Tibial nerve (tissue), 4 donors: ENCODE results near the gene DAB2. TPM values are rescaled to one million over a fixed set of nuclear protein-coding genes. Genes with fewer than 3 reads are reported as not detected.

Experiments used
- DNase-seq, 2 donors: peaks; one replicate each; pipeline ENCODE4 v3.0.0-alpha.2; 2019; ENCODE audit warnings: low spot score in 2 of 2
- H3K27ac ChIP-seq, 4 donors: fragments of 200-600 bp; sonication (generic) in 3 of 4; one replicate each; pipeline ENCODE4 v1.5.1; 2017 to 2019; ENCODE audit warnings: mild to moderate bottlenecking in 1 of 4
- H3K27me3 ChIP-seq, 2 donors: fragments of 200-600 bp; sonication (generic) in 1 of 2; one replicate each; pipeline versions ENCODE4 v1.5.1 to v1.6.0; 2017 to 2019
- H3K36me3 ChIP-seq, 3 donors: fragments of 200-600 bp; sonication (generic); one replicate each; pipeline ENCODE4 v1.5.1; 2018 to 2019
- H3K4me1 ChIP-seq, 4 donors: fragments of 200-600 bp; sonication (generic) in 3 of 4; one replicate each; pipeline ENCODE4 v1.5.1; 2017 to 2019
- H3K4me3 ChIP-seq, 4 donors: fragments of 200-600 bp; sonication (generic) in 3 of 4; one replicate each; pipeline ENCODE4 v1.5.1; 2017 to 2019; ENCODE audit warnings: mild to moderate bottlenecking in 1 of 4, moderate library complexity in 1 of 4
- H3K9me3 ChIP-seq, 4 donors: fragments of 200-600 bp; sonication (generic) in 3 of 4; one replicate each; pipeline ENCODE4 v1.5.1; 2017 to 2019
- EP300 ChIP-seq, 2 donors: sonication (generic); formaldehyde crosslinking; IDR thresholded peaks; one replicate each; pipeline ENCODE4 v1.6.1; 2017; ENCODE audit warnings: antibody characterized with exemption in 2 of 2, mild to moderate bottlenecking in 1 of 2
- POLR2A ChIP-seq, 2 donors: fragments of 450-650 bp; IDR thresholded peaks; one replicate each; pipeline ENCODE4 v1.6.1; 2017; ENCODE audit warnings: antibody characterized with exemption in 2 of 2, mild to moderate bottlenecking in 2 of 2, moderate library complexity in 2 of 2
- WGBS, 2 donors: methylation state at CpG; one replicate each; pipeline ENCODE4 v1.1.5; 2018; 5-methylcytosine and 5-hydroxymethylcytosine counted together
- total RNA-seq, 4 donors: library from RNA; depleted of rRNA; stranded (reverse); fragments of >200 nt; gene quantifications; one replicate each; pipeline ENCODE4 v1.1.0, GENCODE V29; 2016
- TF ChIP-seq, protein P1 (sequence below), 5 experiments: fragments of 200-600 bp in 3 of 5; fragments of 450-650 bp in 2 of 5; sonication (generic) in 3 of 5; IDR thresholded peaks; one replicate each; pipeline ENCODE4 v1.5.1; 2016 to 2019; ENCODE audit warnings: antibody characterized with exemption in 5 of 5, mild to moderate bottlenecking in 3 of 5, moderate library complexity in 2 of 5

DAB2 gene
- total RNA-seq, 4 donors from 2014 or later, result 73.6 to 144 (median 115) TPM

DNA sequence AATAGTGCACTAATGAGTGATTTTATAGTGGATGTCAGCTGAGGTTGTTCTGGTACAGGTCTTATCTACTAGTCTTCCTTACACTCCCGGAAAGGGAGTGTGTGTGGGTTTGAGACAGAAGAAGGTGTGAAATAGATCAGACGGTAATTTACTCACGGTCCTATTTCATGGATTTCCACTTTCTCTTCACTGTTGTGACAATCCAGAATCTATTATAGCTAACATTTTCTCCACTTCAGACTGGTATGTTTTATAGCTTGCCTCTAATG, 53.5 kb downstream of the DAB2 start:
- H3K9me3 ChIP-seq, result no peaks in the 10 kb centered on the region
- H3K4me3 ChIP-seq, result no peak overlapping the region
- DNase-seq, result no peak
- peaks cover 0 to 55% (median 0%) of the 10 kb centered on the region in 3 donors for H3K36me3 ChIP-seq
- H3K27me3 ChIP-seq, result no peaks in the 10 kb centered on the region
- TF ChIP-seq, protein P1, sequence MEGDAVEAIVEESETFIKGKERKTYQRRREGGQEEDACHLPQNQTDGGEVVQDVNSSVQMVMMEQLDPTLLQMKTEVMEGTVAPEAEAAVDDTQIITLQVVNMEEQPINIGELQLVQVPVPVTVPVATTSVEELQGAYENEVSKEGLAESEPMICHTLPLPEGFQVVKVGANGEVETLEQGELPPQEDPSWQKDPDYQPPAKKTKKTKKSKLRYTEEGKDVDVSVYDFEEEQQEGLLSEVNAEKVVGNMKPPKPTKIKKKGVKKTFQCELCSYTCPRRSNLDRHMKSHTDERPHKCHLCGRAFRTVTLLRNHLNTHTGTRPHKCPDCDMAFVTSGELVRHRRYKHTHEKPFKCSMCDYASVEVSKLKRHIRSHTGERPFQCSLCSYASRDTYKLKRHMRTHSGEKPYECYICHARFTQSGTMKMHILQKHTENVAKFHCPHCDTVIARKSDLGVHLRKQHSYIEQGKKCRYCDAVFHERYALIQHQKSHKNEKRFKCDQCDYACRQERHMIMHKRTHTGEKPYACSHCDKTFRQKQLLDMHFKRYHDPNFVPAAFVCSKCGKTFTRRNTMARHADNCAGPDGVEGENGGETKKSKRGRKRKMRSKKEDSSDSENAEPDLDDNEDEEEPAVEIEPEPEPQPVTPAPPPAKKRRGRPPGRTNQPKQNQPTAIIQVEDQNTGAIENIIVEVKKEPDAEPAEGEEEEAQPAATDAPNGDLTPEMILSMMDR (IDR thresholded peaks at IDR 0.05), result no peak
- TF ChIP-seq EP300 (IDR thresholded peaks at IDR 0.05) (no peak), POLR2A (IDR thresholded peaks at IDR 0.05) (no peak)
- no peak overlapping the region for H3K27ac ChIP-seq
- 76 to 92% methylated on average over 3 of the region's 3 CpGs for WGBS, 2 donors
- H3K4me1 ChIP-seq, result no peaks in the 10 kb centered on the region

DNA sequence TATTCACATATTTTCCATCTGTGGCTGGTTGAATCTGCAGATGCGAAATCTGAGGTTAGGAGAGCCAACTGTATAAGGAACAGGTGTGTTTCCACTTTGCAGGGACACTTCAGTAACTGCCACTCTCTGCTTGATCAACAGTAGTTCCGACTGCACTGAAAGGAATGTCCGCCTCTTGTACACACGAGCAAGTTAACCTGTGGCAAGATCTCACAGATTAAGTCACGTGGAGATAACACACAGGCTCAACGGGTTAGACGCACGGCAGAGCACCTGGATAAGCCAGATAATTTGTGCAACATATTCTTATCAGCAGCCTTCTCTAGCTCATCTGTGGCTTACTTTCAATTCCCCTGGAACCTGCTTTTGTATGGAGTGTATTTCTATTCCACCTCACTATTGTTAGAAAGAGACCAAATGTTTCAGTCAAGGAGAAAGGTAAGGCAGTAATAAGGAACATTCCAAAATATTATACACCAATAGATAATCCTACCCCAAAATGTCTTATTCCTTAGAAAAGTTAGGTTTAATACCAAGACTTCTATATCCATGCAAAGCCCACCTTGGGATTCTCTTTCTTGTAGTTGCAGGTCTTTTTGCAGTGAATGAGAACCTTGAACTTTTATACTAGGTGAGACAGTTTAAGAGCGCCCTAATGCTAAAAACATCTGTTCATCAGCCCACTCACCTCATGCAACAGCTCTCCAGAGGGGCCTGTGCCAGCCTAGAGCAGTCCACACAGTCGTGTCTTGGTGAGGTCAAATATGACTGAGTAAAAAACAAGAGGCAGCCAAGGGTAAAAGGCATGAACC, 54.0 kb downstream of the DAB2 start:
- Histone ChIP-seq H3K4me3 (no peak overlapping the region), H3K4me1 (no peaks in the 10 kb centered on the region), H3K36me3 (peaks cover 0 to 52% (median 0%) of the 10 kb centered on the region in 3 donors), H3K9me3 (no peaks in the 10 kb centered on the region), H3K27me3 (no peaks in the 10 kb centered on the region), H3K27ac (no peak overlapping the region)
- DNase-seq, result no peak
- 72 to 80% methylated on average over 10 of the region's 10 CpGs for WGBS, 2 donors
- no peak for TF ChIP-seq EP300 (IDR thresholded peaks at IDR 0.05)
- TF ChIP-seq POLR2A (IDR thresholded peaks at IDR 0.05), result no peak
- TF ChIP-seq, protein P1 (IDR thresholded peaks at IDR 0.05), result no peak

DNA sequence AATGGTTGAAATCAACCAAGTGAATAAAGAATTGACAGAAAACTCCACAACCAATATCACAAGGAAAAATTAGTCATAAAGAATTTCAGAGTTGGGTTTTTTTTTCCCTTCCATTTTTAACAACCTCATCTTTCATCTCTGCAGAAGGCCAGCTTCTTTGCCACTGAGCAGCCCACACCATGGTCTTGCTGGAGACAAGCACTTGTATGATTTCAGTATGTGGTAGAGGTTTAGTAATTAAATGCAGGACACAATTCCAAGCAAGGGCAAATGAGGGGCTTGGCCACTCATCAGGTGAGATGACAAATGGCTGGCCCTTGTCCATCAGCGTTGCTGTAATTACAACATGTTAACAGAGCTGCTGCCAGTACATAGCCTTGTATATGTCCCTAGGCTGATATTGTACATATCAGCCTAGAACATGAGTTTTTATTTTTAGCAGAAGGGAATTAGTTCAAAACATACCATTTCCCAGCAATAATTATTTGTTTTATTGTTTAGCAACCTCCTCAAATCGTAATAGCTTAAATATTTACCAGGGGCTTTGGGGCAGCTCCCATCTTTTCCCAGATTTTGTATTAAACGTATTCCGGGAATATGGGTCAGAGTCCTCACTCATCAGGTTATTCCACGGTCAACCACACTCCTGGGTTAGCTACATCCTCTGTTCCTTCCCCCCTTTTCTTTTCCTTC, 55.5 kb downstream of the DAB2 start:
- no peak overlapping the region for H3K4me3 ChIP-seq
- H3K9me3 ChIP-seq, result no peaks in the 10 kb centered on the region
- H3K36me3 ChIP-seq, result peaks cover 0 to 37% (median 0%) of the 10 kb centered on the region in 3 donors
- H3K27me3 ChIP-seq, result no peaks in the 10 kb centered on the region
- 72 to 74% methylated on average over 5 of the region's 5 CpGs for WGBS, 2 donors
- no peak overlapping the region for H3K27ac ChIP-seq
- no peak for DNase-seq
- TF ChIP-seq POLR2A (IDR thresholded peaks at IDR 0.05) (no peak), EP300 (IDR thresholded peaks at IDR 0.05) (no peak)
- TF ChIP-seq, protein P1 (IDR thresholded peaks at IDR 0.05), result no peak
- no peaks in the 10 kb centered on the region for H3K4me1 ChIP-seq

DNA sequence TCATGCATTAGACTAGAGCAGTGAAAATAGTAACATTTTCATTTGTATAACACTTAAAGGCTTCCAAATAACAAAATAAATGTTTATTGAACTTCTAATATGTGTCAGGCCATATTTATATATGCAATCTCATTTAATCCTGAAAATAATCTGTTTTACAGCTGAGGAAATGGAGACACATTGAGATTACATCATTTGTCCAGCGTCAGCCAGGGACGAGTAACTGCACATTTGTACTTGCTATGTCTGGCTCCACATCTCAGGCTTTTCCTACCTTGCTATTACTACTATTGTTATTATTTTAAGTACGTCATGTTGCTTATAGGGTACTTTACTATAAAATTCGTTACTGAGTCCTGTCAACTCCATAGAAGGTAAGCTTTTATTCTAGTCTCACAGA, 56.7 kb downstream of the DAB2 start:
- Histone ChIP-seq H3K27ac (no peak overlapping the region), H3K4me3 (no peak overlapping the region), H3K4me1 (no peaks in the 10 kb centered on the region), H3K36me3 (peaks cover 0 to 26% (median 0%) of the 10 kb centered on the region in 3 donors), H3K9me3 (no peaks in the 10 kb centered on the region), H3K27me3 (no peaks in the 10 kb centered on the region)
- DNase-seq, result no peak
- 49 to 58% methylated on average over 4 of the region's 4 CpGs for WGBS, 2 donors
- TF ChIP-seq POLR2A (IDR thresholded peaks at IDR 0.05) (no peak), EP300 (IDR thresholded peaks at IDR 0.05) (no peak)
- TF ChIP-seq, protein P1 (IDR thresholded peaks at IDR 0.05), result no peak

DNA sequence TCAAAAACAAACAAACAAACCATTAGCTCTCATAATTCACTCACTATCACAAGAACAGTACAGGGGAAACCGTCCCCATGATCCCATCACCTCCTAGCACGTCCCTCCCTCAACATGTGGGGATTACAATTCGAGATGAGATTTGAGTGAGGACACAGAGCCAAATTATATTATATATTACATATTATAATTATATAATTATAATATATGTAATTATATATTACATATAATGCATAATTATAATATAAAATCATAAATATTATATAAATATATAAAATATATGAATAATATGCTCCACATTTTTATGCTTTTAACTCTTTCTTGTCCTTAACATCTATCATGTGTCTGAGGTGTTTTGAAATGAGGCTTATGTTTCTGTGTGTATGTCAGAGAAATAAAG, 57.1 kb downstream of the DAB2 start:
- Histone ChIP-seq H3K9me3 (no peaks in the 10 kb centered on the region), H3K27ac (no peak overlapping the region), H3K4me1 (no peaks in the 10 kb centered on the region), H3K27me3 (no peaks in the 10 kb centered on the region), H3K4me3 (no peak overlapping the region), H3K36me3 (peaks cover 0 to 22% (median 0%) of the 10 kb centered on the region in 3 donors)
- TF ChIP-seq, protein P1 (IDR thresholded peaks at IDR 0.05), result no peak
- TF ChIP-seq EP300 (IDR thresholded peaks at IDR 0.05), result no peak
- DNase-seq, result no peak
- WGBS, 2 donors, result 72 to 78% methylated on average over 3 of the region's 3 CpGs
